OCI-LY1 (cell line): ENCODE results near the gene RAD23B.

Experiments used
- CTCF ChIP-seq: fragments of 200-600 bp; sonication (generic), shearing (Covaris generic); IDR thresholded peaks from 2 replicates; pipeline ENCODE4 v1.5.1; 2017; ENCODE audit warnings: mild to moderate bottlenecking, antibody characterized with exemption, low read length, moderate library complexity, mixed read lengths
- EZH2 ChIP-seq: fragments of 200-600 bp; sonication (generic), shearing (Covaris generic); IDR thresholded peaks from 2 replicates; pipeline ENCODE4 v1.8.0; 2017; ENCODE audit warnings: borderline replicate concordance, mixed run types, mild to moderate bottlenecking, antibody characterized with exemption, low read length, moderate library complexity, mixed read lengths

- TF ChIP-seq CTCF: no peak
- TF ChIP-seq EZH2: no peak
These were observed 8.1 kb upstream of the RAD23B start for GRCh38 chr9:107274953-107275422.
